ENCODE data around the gene ST3GAL2. TPM values are rescaled to one million over a fixed set of nuclear protein-coding genes. Genes with fewer than 3 reads are reported as not detected.

ST3GAL2 gene
- total and polyA plus RNA-seq, 9 of the 15 experiments (the other 6 are each of a cell fraction or from before 2014, with no cell fraction given): 1.5 to 108 (median 34.3) TPM

GRCh38 chr16:70476272-70477020 is 37.5 kb upstream of the ST3GAL2 start:
- Histone ChIP-seq H3K9me3 (replicated peaks; ENCODE audit: control insufficient read depth, insufficient read depth, low read depth, low read length) (no peaks in the 10 kb centered on the region), H2AFZ (ENCODE audit: low read depth, low read length) (no peak overlapping the region), H3K4me1 (replicated peaks in 1 of 2; ENCODE audit: control insufficient read depth in 2 of 2, insufficient read depth in 2 of 2, low read length in 2 of 2) (peaks cover 0 to 27% of the 10 kb centered on the region in 2 experiments; a peak in 2 of 5 replicates), H4K20me1 (replicated peaks; ENCODE audit: control insufficient read depth, insufficient read depth, low read length) (peaks cover 3% of the 10 kb centered on the region; the same call in 1 of the 2 replicates), H3K9me1 (ENCODE audit: control insufficient read depth, insufficient read depth, low read length) (no peaks in the 10 kb centered on the region), H3K27me3 (ENCODE audit: control insufficient read depth in 2 of 2, insufficient read depth in 2 of 2, low read length in 2 of 2) (no peaks in the 10 kb centered on the region), H3K36me3 (ENCODE audit: control insufficient read depth, insufficient read depth, low read length) (peaks cover 46% of the 10 kb centered on the region; the same call in 2 of the 3 replicates), H3K79me2 (ENCODE audit: control insufficient read depth, insufficient read depth, low read length) (no peaks in the 10 kb centered on the region), H3K9ac (ENCODE audit: insufficient read depth in 1 of 2, low read depth in 2 of 2, low read length in 2 of 2) (no peak overlapping the region; a peak in 2 of 4 replicates), H3K4me3 (no peak overlapping the region), H3K4me2 (ENCODE audit: insufficient read depth, low read length) (no peak overlapping the region), H3K27ac (ENCODE audit: extremely low read depth, low read depth, low read length) (no peak overlapping the region; the same call in 2 of the 3 replicates)
- intact Hi-C loops (cut with micrococcal nuclease): no loop called here
- ChIA-PET CTCF (ENCODE audit: low intra/inter-chr PET ratio) (no interaction called here), POLR2A (interaction anchor here (0.6 kb wide), 1 partner anchor 48 kb away, joined by 3 read pairs; no protein-coding TSS in a partner anchor)
- ATAC-seq (no peak), DNase-seq (ENCODE audit: extremely low read depth in 1 of 4, low spot score in 3 of 4) (no peak), FAIRE-seq (peak; percentile 40)
- in situ Hi-C loops (cut with MboI): no loop called here
- 81% methylated on average over 12 of the region's 13 CpGs for WGBS (ENCODE audit: insufficient coverage, low coverage, missing lambda C conversion rate)
- BruUV-seq (replicated peaks): no TSS peak
- TF ChIP-seq TFAP4 (CRISPR knock-in tag; IDR thresholded peaks at IDR 0.05; ENCODE audit: borderline replicate concordance) (0 out of 2 replicates have a peak, but pooled peaks have one; percentile 21), NFIC (IDR thresholded peaks at IDR 0.05) (peak; percentile 35; the same call in 1 of the 2 replicates), FOSL1 (tag; conservative IDR thresholded peaks at IDR 0.05) (0 out of 2 replicates have a peak, but pooled peaks have one; percentile 16), ZBED1 (IDR thresholded peaks at IDR 0.05) (no peak), CEBPZ (IDR thresholded peaks at IDR 0.05; ENCODE audit: borderline replicate concordance, low read depth, low read length) (no peak), LEF1 (IDR thresholded peaks at IDR 0.05) (no peak), TOE1 (IDR thresholded peaks at IDR 0.05; ENCODE audit: borderline replicate concordance) (no peak), TOE1 (CRISPR knock-in tag; IDR thresholded peaks at IDR 0.05; ENCODE audit: borderline replicate concordance, low read depth) (no peak)

All from K562 (cell line).